Tibial artery (tissue), 4 donors: ENCODE measurements around the gene PRRC2B.

ENCODE experiments used
- DNase-seq, 2 donors: peaks; one replicate each; pipeline ENCODE4 v3.0.0-alpha.2; 2019
- H3K27ac ChIP-seq, 2 donors: fragments of 200-600 bp; sonication (generic) in 1 of 2; 1 replicate in 1 of 2; 2 replicates in 1 of 2; pipeline ENCODE4 v1.5.1; 2018 to 2019; ENCODE audit warnings: mild to moderate bottlenecking in 1 of 2
- H3K27me3 ChIP-seq, 2 donors: fragments of 200-600 bp; sonication (generic) in 1 of 2; one replicate each; pipeline versions ENCODE4 v1.5.1 to v1.6.0; 2016 to 2019
- H3K36me3 ChIP-seq, 3 donors: fragments of 200-600 bp; sonication (generic) in 2 of 3; one replicate each; pipeline ENCODE4 v1.5.1; 2016 to 2019; ENCODE audit warnings: mild to moderate bottlenecking in 2 of 3
- H3K4me1 ChIP-seq, 4 donors: fragments of 200-600 bp; sonication (generic) in 2 of 4; 1 replicate in 3 of 4; 2 replicates in 1 of 4; pipeline ENCODE4 v1.5.1; 2016 to 2019
- H3K4me3 ChIP-seq, 2 donors: fragments of 200-600 bp; sonication (generic) in 1 of 2; 1 replicate in 1 of 2; 2 replicates in 1 of 2; pipeline ENCODE4 v1.5.1; 2018 to 2019; ENCODE audit warnings: mild to moderate bottlenecking in 2 of 2
- H3K9me3 ChIP-seq, 3 donors: fragments of 200-600 bp; sonication (generic) in 1 of 3; one replicate each; pipeline ENCODE4 v1.5.1; 2016 to 2019
- intact Hi-C: fragments of 100-400 bp; cut with DNase I; formaldehyde crosslinking; loops from one replicate; pipeline ENCODE4 v1.15.0; 2023; ENCODE audit warnings: low total_unique reads
- TF ChIP-seq, protein P1 (sequence below), 2 experiments: fragments of 200-600 bp in 1 of 2; fragments of 450-650 bp in 1 of 2; IDR thresholded peaks; one replicate each; pipeline ENCODE4 v1.5.1; 2017 to 2019; ENCODE audit warnings: antibody characterized with exemption in 2 of 2, mild to moderate bottlenecking in 1 of 2, moderate library complexity in 1 of 2

The PRRC2B gene

DNA sequence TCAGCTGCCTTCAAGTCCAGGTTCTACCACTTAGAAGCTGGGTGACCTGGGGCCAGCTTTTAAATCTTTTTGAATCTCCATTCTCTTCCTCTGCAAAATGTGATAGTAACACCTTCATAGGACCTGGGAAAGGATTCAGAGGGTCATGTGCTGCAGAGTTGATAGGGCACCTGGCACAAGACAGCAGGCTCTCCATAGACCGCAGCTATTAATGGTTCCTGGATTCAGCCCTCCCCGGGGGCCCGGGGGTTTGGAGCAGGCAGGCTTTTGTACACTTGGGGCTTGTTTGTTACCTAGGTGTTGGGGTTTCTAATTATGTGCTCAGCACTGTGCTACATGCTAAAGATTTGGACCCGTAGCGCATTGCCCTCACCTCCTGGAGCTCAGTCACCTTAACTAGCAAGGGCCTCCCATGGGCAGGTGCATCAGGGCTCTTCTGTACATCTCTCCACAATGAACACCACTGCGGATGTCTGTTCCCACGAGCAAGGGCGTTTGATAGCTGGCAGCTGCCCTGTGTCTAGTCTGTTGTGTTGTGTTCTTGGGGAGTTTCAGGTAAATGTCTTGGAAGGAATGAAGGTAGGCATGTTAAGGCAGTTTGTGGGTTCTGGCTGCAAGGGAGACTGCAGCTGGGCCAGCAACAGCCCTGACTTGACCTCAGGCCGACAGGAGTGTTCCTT is 12.1 kb downstream of the PRRC2B start:
- DNase-seq: no peak
- Histone ChIP-seq H3K36me3 (no peaks in the 10 kb centered on the region), H3K27ac (peak overlapping the region; percentile 10 to 57), H3K9me3 (no peaks in the 10 kb centered on the region), H3K4me1 (peaks cover 5 to 100% (median 85%) of the 10 kb centered on the region in 4 donors), H3K4me3 (no peak overlapping the region), H3K27me3 (no peaks in the 10 kb centered on the region)
- TF ChIP-seq, protein P1, sequence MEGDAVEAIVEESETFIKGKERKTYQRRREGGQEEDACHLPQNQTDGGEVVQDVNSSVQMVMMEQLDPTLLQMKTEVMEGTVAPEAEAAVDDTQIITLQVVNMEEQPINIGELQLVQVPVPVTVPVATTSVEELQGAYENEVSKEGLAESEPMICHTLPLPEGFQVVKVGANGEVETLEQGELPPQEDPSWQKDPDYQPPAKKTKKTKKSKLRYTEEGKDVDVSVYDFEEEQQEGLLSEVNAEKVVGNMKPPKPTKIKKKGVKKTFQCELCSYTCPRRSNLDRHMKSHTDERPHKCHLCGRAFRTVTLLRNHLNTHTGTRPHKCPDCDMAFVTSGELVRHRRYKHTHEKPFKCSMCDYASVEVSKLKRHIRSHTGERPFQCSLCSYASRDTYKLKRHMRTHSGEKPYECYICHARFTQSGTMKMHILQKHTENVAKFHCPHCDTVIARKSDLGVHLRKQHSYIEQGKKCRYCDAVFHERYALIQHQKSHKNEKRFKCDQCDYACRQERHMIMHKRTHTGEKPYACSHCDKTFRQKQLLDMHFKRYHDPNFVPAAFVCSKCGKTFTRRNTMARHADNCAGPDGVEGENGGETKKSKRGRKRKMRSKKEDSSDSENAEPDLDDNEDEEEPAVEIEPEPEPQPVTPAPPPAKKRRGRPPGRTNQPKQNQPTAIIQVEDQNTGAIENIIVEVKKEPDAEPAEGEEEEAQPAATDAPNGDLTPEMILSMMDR (IDR thresholded peaks at IDR 0.05): no peak
- intact Hi-C loops: no loop called here

DNA sequence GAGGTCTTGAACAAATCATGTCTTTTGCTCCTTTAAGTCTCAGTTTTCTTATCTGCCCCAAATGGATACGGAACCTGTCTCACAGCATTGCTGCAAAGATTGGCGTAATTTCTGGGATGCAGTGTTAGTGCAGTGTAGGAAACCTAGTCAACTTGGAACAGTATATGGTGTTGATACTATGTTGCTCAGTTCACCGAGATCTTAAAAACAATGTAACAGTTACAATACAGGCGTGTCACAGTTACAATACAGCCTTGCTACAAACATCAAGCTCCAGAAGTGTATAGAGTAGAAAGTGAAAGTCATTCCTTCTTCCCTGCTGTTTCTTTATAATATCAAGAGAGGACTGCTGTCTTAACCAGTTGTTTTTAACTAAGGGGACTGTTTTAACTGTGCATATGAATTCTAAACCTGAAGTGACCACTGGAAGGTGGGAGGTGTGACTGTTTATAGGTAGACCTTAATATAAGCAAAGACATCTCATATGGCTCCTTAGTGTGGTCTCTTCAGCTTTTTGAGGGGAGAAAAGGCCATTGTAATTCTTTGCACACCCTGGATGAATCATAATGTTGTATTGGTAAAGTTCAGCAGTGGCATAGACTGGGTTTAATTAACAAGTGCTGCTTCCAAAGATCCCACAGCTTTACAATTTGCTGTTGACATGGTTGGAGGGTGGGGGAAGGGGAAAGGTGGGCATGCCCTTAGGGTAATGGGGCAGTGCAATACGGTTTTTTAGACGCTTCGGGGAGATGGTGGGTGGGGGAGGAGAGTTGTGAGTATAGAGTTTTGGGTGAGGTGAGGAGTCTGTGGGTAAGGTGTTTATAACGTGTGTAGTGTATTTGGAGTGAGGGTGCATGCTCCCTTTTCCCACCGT is 12.9 kb downstream of the PRRC2B start:
- peak overlapping the region; percentile 13 to 15 for H3K4me3 ChIP-seq
- peak overlapping the region; percentile 10 to 57 for H3K27ac ChIP-seq
- no peaks in the 10 kb centered on the region for H3K9me3 ChIP-seq
- H3K27me3 ChIP-seq: no peaks in the 10 kb centered on the region
- H3K36me3 ChIP-seq: no peaks in the 10 kb centered on the region
- DNase-seq: no peak
- TF ChIP-seq, protein P1 (IDR thresholded peaks at IDR 0.05): no peak
- H3K4me1 ChIP-seq: peaks cover 5 to 95% (median 80%) of the 10 kb centered on the region in 4 donors
- intact Hi-C loops: no loop called here

DNA sequence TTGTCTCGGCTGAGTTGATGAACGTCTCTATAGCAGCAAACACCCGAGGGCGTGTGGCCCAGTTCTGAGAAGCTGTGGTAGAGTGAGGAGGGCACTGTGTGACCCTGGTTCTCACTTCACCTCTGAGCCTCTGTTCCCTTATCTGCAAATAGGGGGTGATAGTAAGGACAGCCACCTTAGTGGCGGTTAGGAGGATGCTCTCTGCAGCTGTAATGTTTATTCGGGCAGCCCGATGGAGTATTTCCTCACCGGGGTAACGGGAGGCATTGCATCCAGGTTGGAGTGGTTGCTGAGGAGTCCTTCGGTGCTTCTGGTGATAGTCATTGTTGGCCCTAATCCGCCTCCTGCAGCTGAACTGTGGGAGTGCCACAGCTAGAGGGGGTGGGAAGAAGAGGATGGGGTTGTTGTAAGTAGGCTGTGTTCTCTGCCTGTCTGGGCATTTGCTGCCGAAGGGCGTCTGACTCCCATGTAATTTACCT is 13.9 kb downstream of the PRRC2B start:
- H3K4me1 ChIP-seq: peaks cover 5 to 95% (median 74%) of the 10 kb centered on the region in 4 donors
- DNase-seq: peak; percentile 44 to 71

DNA sequence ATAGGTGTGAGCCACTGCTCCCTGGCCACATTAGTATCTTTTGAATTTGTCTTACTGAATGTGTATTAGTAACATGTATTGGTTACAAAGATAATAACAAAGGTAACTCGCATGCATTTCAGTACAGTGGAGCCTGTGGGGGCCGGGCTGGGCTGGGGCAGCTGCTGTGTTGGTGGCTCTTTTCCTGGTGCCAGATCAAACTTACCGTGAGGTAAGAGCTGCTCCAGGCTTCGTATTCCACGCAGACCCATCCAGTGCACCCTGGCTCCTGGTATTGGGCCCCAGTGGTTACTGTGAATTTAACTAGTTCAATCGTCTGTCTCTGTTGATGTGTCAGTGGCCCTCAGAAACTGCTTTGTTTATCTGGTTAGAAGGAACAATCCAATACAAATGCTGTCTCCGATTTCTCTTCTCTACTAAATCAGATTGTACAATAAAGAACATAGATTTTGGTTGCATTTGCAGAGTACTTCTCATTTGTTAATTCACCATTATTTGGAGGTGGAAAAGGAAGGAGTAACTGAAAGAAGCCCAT is 15.6 kb downstream of the PRRC2B start:
- Histone ChIP-seq H3K4me3 (no peak overlapping the region), H3K27ac (peak overlapping the region in 1 of 2 donors; percentile 24), H3K4me1 (peaks cover 5 to 88% (median 62%) of the 10 kb centered on the region in 4 donors), H3K9me3 (no peaks in the 10 kb centered on the region), H3K27me3 (no peaks in the 10 kb centered on the region), H3K36me3 (no peaks in the 10 kb centered on the region)
- TF ChIP-seq, protein P1 (IDR thresholded peaks at IDR 0.05): no peak
- DNase-seq: no peak
- intact Hi-C loops: no loop called here

More for the DNA sequence above, 13.9 kb downstream of the PRRC2B start:
- no peaks in the 10 kb centered on the region for H3K27me3 ChIP-seq
- TF ChIP-seq, protein P1 (IDR thresholded peaks at IDR 0.05): peak; percentile 50 to 56
- H3K4me3 ChIP-seq: peak overlapping the region; percentile 13 to 15
- intact Hi-C loops: no loop called here
- no peaks in the 10 kb centered on the region for H3K9me3 ChIP-seq
- no peaks in the 10 kb centered on the region for H3K36me3 ChIP-seq
- peak overlapping the region; percentile 8 to 57 for H3K27ac ChIP-seq

DNA sequence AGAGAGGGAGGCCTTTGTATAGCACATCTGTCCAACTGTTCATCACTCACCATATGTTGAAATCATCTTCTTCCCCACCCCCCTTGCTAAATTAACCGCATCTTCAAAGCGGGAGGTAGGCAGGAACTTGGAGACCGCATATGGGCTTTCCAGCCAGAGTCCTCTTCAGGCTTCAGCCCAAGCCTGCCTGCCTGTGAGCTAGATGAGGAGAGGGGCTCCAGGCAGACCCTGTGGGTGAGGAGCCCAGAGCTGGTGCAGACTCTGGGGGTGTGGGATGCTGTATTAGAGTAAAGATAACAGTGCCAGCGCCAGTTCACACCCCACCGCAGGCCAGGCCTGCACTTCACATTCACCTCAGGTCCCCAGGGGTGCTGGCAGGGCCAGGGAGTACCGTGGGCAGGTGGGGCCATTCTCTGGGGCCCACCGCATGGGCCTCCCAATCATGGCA is 16.2 kb downstream of the PRRC2B start:
- no peaks in the 10 kb centered on the region for H3K27me3 ChIP-seq
- intact Hi-C loops: no loop called here
- peak overlapping the region in 1 of 2 donors; percentile 24 for H3K27ac ChIP-seq
- H3K4me1 ChIP-seq: peaks cover 5 to 85% (median 57%) of the 10 kb centered on the region in 4 donors
- H3K9me3 ChIP-seq: no peaks in the 10 kb centered on the region
- H3K36me3 ChIP-seq: no peaks in the 10 kb centered on the region
- TF ChIP-seq, protein P1 (IDR thresholded peaks at IDR 0.05): no peak
- no peak for DNase-seq
- H3K4me3 ChIP-seq: no peak overlapping the region
